Measurements from ENCODE around the gene ZNF460.

DNA sequence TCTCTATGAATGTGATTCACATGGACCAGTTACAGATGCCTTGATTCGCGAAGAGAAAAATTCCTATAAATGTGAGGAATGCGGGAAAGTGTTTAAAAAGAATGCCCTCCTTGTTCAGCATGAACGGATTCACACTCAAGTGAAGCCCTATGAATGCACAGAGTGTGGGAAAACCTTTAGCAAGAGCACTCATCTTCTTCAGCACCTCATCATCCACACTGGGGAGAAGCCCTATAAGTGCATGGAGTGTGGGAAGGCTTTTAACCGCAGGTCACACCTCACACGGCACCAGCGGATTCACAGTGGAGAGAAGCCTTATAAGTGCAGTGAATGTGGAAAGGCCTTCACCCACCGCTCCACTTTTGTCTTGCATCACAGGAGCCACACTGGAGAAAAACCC lies 47.7 kb downstream of the ZNF460 start:
- TF ChIP-seq, protein P1, sequence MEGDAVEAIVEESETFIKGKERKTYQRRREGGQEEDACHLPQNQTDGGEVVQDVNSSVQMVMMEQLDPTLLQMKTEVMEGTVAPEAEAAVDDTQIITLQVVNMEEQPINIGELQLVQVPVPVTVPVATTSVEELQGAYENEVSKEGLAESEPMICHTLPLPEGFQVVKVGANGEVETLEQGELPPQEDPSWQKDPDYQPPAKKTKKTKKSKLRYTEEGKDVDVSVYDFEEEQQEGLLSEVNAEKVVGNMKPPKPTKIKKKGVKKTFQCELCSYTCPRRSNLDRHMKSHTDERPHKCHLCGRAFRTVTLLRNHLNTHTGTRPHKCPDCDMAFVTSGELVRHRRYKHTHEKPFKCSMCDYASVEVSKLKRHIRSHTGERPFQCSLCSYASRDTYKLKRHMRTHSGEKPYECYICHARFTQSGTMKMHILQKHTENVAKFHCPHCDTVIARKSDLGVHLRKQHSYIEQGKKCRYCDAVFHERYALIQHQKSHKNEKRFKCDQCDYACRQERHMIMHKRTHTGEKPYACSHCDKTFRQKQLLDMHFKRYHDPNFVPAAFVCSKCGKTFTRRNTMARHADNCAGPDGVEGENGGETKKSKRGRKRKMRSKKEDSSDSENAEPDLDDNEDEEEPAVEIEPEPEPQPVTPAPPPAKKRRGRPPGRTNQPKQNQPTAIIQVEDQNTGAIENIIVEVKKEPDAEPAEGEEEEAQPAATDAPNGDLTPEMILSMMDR (conservative IDR thresholded peaks at IDR 0.05; ENCODE audit: low read length), result no peak
- no peak for TF ChIP-seq EZH2phosphoT487 (IDR thresholded peaks at IDR 0.05; ENCODE audit: borderline replicate concordance)
